H1 (cell line): ENCODE data around the gene STEAP4. TPM values are rescaled to one million over a fixed set of nuclear protein-coding genes. Genes with fewer than 3 reads are reported as not detected.

Experiments
- CTCF ChIA-PET: fragments of 300-600 bp; sonication (Branson Sonifier 250); formaldehyde crosslinking; loops from one replicate; lab custom pipeline; 2021; ENCODE audit not compliant: partially characterized antibody; lab: Charles Lee
- POLR2A ChIA-PET: fragments of 300-600 bp; sonication (Branson Sonifier 250); formaldehyde crosslinking; loops from one replicate; lab custom pipeline; 2021; ENCODE audit warnings: inconsistent platforms; ENCODE audit not compliant: partially characterized antibody; lab: Charles Lee
- DNase-seq, 2 experiments: peaks; one replicate each; pipeline versions ENCODE4 v3.0.0 to v3.0.0-alpha.2; 2010 to 2022; ENCODE audit warnings: low spot score in 2 of 2, low read depth in 1 of 2, mixed read lengths in 1 of 2
- FAIRE-seq: peaks from 2 replicates; lab custom pipeline; 2011; peaks lifted over from hg19 to GRCh38; lab: Jason Lieb, UNC
- H2AFZ ChIP-seq: 2 replicates; pipeline ENCODE4 v1.8.1; 2012; ENCODE audit warnings: low read length, inconsistent platforms
- H2AK5ac ChIP-seq: 2 replicates; pipeline ENCODE4 v1.6.1; 2013; ENCODE audit warnings: low read depth, low read length
- H2BK120ac ChIP-seq: replicated peaks from 2 replicates; pipeline ENCODE3; 2013; ENCODE audit warnings: low read depth, low read length, inconsistent platforms
- H2BK12ac ChIP-seq: 2 replicates; pipeline ENCODE4 v1.6.1; 2013; ENCODE audit warnings: low read depth, low read length
- H2BK15ac ChIP-seq: 2 replicates; pipeline ENCODE4 v1.6.1; 2013; ENCODE audit warnings: low read length
- H2BK20ac ChIP-seq: 2 replicates; pipeline ENCODE4 v1.6.1; 2013; ENCODE audit warnings: low read length
- H2BK5ac ChIP-seq: 2 replicates; pipeline ENCODE4 v1.6.1; 2013; ENCODE audit warnings: low read depth, low read length
- H3K14ac ChIP-seq: 2 replicates; pipeline ENCODE4 v1.6.1; 2013; ENCODE audit warnings: inconsistent platforms; ENCODE audit not compliant: insufficient read length
- H3K18ac ChIP-seq: 2 replicates; pipeline ENCODE4 v1.6.1; 2013; ENCODE audit warnings: low read length; ENCODE audit errors: extremely low read depth
- H3K23ac ChIP-seq: 2 replicates; pipeline ENCODE4 v1.6.1; 2013; ENCODE audit warnings: inconsistent platforms; ENCODE audit not compliant: insufficient read length
- H3K23me2 ChIP-seq: 2 replicates; pipeline ENCODE4 v1.6.1; 2013; ENCODE audit warnings: low read depth, low read length
- H3K27ac ChIP-seq: 2 replicates; pipeline ENCODE4 v1.6.1; 2011; ENCODE audit warnings: low read depth, low read length, inconsistent platforms
- H3K27me3 ChIP-seq, 4 experiments: replicated peaks in 1 of 4; 1 replicate in 1 of 4; 2 replicates in 3 of 4; pipeline versions ENCODE4 v1.6.1 to v1.8.1; 2011 to 2013; ENCODE audit warnings: low read length in 3 of 4, mild to moderate bottlenecking in 3 of 4, inconsistent platforms in 2 of 4, mixed read lengths in 2 of 4, moderate library complexity in 1 of 4; ENCODE audit not compliant: control insufficient read depth in 3 of 4, insufficient read depth in 3 of 4; ENCODE audit errors: extremely low read depth in 1 of 4
- H3K36me3 ChIP-seq, 4 experiments: 2 replicates each; pipeline versions ENCODE4 v1.6.1 to v1.8.1; 2011 to 2013; ENCODE audit warnings: mild to moderate bottlenecking in 4 of 4, low read length in 3 of 4, moderate library complexity in 2 of 4, control low read depth in 1 of 4, inconsistent platforms in 1 of 4; ENCODE audit not compliant: insufficient read depth in 4 of 4, control insufficient read depth in 2 of 4
- H3K4ac ChIP-seq: replicated peaks from 2 replicates; pipeline ENCODE3; 2013; ENCODE audit warnings: low read length, low read depth, mixed read lengths, inconsistent platforms; ENCODE audit not compliant: insufficient read length
- H3K4me1 ChIP-seq, 4 experiments: replicated peaks in 1 of 4; 1 replicate in 1 of 4; 2 replicates in 3 of 4; pipeline versions ENCODE4 v1.6.1 to v1.8.1; 2011 to 2013; ENCODE audit warnings: low read length in 3 of 4, inconsistent platforms in 2 of 4, mixed read lengths in 1 of 4; ENCODE audit not compliant: insufficient read depth in 4 of 4, control insufficient read depth in 3 of 4
- H3K4me2 ChIP-seq, 2 experiments: 2 replicates each; pipeline versions ENCODE4 v1.6.1 to v1.8.1; 2011 to 2013; ENCODE audit warnings: low read depth in 2 of 2, low read length in 2 of 2, control low read depth in 1 of 2, inconsistent platforms in 1 of 2, mild to moderate bottlenecking in 1 of 2; ENCODE audit not compliant: insufficient read depth in 1 of 2
- H3K4me3 ChIP-seq, 4 experiments: fragments of 200-600, 300-600 bp in 1 of 4; sonication (generic), shearing (Covaris generic), sonication (Bioruptor Twin) in 1 of 4; 2 replicates each; pipeline versions ENCODE4 v1.5.1 to v1.8.1; 2011 to 2016; ENCODE audit warnings: low read length in 4 of 4, low read depth in 3 of 4, control low read depth in 2 of 4, inconsistent platforms in 2 of 4, mild to moderate bottlenecking in 2 of 4, mixed read lengths in 1 of 4, moderate library complexity in 1 of 4; ENCODE audit not compliant: insufficient read depth in 2 of 4; ENCODE audit errors: extremely low read depth in 1 of 4
- H3K56ac ChIP-seq: replicated peaks from 2 replicates; pipeline ENCODE3; 2013; ENCODE audit warnings: low read depth, mild to moderate bottlenecking, mixed read lengths, low read length, inconsistent platforms; ENCODE audit not compliant: insufficient read length
- H3K79me1 ChIP-seq: 2 replicates; pipeline ENCODE4 v1.6.1; 2013; ENCODE audit warnings: low read depth, low read length, control low read depth
- H3K79me2 ChIP-seq, 2 experiments: 2 replicates each; pipeline versions ENCODE4 v1.6.1 to v1.8.1; 2012 to 2013; ENCODE audit warnings: low read length in 2 of 2, mild to moderate bottlenecking in 2 of 2, inconsistent platforms in 1 of 2; ENCODE audit not compliant: insufficient read depth in 2 of 2, control insufficient read depth in 1 of 2
- H3K9ac ChIP-seq, 4 experiments: replicated peaks in 1 of 4; 1 replicate in 1 of 4; 2 replicates in 3 of 4; pipeline versions ENCODE4 v1.6.1 to v1.8.1; 2011 to 2013; ENCODE audit warnings: low read depth in 3 of 4, low read length in 3 of 4, control low read depth in 2 of 4, mild to moderate bottlenecking in 2 of 4, moderate library complexity in 2 of 4, inconsistent platforms in 1 of 4; ENCODE audit errors: extremely low read depth in 1 of 4
- H3K9me3 ChIP-seq, 2 experiments: 2 replicates each; pipeline versions ENCODE4 v1.6.1 to v1.8.1; 2012 to 2013; ENCODE audit warnings: mild to moderate bottlenecking in 2 of 2, moderate library complexity in 2 of 2, control low read depth in 1 of 2, inconsistent platforms in 1 of 2, low read depth in 1 of 2, low read length in 1 of 2, mixed read lengths in 1 of 2; ENCODE audit not compliant: insufficient read depth in 2 of 2
- H4K20me1 ChIP-seq, 2 experiments: replicated peaks in 1 of 2; 2 replicates each; pipeline versions ENCODE3 to v1.8.1; 2011 to 2013; ENCODE audit warnings: inconsistent platforms in 2 of 2, low read length in 2 of 2, mild to moderate bottlenecking in 1 of 2; ENCODE audit not compliant: insufficient read depth in 2 of 2, control insufficient read depth in 1 of 2
- H4K5ac ChIP-seq: 2 replicates; pipeline ENCODE4 v1.6.1; 2013; ENCODE audit warnings: low read length, low read depth, mixed read lengths, inconsistent platforms; ENCODE audit not compliant: insufficient read length
- H4K8ac ChIP-seq: 2 replicates; pipeline ENCODE4 v1.8.0; 2013; ENCODE audit warnings: mild to moderate bottlenecking, moderate library complexity, low read length, inconsistent platforms; ENCODE audit not compliant: insufficient read depth; ENCODE audit errors: extremely low read depth
- H4K91ac ChIP-seq: replicated peaks from 2 replicates; pipeline ENCODE3; 2013; ENCODE audit warnings: low read length, mixed read lengths, inconsistent platforms; ENCODE audit not compliant: insufficient read length
- POU5F1 ChIP-seq: IDR thresholded peaks from 2 replicates; pipeline ENCODE4 v1.6.1; 2011; ENCODE audit warnings: low read depth, mild to moderate bottlenecking, low read length, moderate library complexity
- RNF2 ChIP-seq: fragments of 200-900, 300-1000 bp; sonication (generic); IDR thresholded peaks from 2 replicates; pipeline ENCODE4 v1.7.1; 2016; ENCODE audit warnings: borderline replicate concordance, low read depth, mild to moderate bottlenecking, antibody characterized with exemption, low read length; ENCODE audit not compliant: poor library complexity, severe bottlenecking; ENCODE audit errors: missing control alignments
- SP4 ChIP-seq: IDR thresholded peaks from 2 replicates; pipeline ENCODE4 v1.6.1; 2012; ENCODE audit warnings: low read length, inconsistent platforms
- WGBS, 2 experiments: shearing (Covaris generic) in 1 of 2; methylation state at CpG; one replicate each; pipeline versions ENCODE4 v1.1.6 to v1.1.7; 2013 to 2015; ENCODE audit warnings: low lambda C conversion rate in 2 of 2, mixed read lengths in 2 of 2, inconsistent platforms in 1 of 2, low coverage in 1 of 2, missing lambda C conversion rate in 1 of 2; ENCODE audit not compliant: insufficient replicate concordance in 2 of 2, insufficient coverage in 1 of 2, insufficient read length in 1 of 2; ENCODE audit errors: extremely low coverage in 1 of 2, missing lambda C conversion rate in 1 of 2; 5-methylcytosine and 5-hydroxymethylcytosine counted together
- polyA plus RNA-seq, 7 experiments: library from polyadenylated mRNA; depleted of rRNA in 3 of 7; stranded (reverse) in 5 of 7; unstranded in 2 of 7; fragments of >200 nt in 5 of 7; fragments of 200-250 nt in 2 of 7; gene quantifications; 1 replicate in 5 of 7; 2 replicates in 1 of 7; 4 replicates in 1 of 7; pipeline versions ENCODE4 v1.2.1 to v1.2.3, GENCODE V29; 2011 to 2013; ENCODE audit warnings: missing spikeins in 2 of 7, mixed read lengths in 2 of 7
- total RNA-seq: library from RNA; stranded (reverse); fragmentation: NEBNext Ultra II Directional; extraction: Animal tissue kit (Norgen Biotek cat#: 25700); gene quantifications from 2 replicates; pipeline ENCODE4 v1.2.1, GENCODE V29; 2021

STEAP4 gene
- total and polyA plus RNA-seq, 2 of the 8 experiments (the other 6 are each of a cell fraction or from before 2014, with no cell fraction given): under 0.01 TPM; not detected in 1

DNA sequence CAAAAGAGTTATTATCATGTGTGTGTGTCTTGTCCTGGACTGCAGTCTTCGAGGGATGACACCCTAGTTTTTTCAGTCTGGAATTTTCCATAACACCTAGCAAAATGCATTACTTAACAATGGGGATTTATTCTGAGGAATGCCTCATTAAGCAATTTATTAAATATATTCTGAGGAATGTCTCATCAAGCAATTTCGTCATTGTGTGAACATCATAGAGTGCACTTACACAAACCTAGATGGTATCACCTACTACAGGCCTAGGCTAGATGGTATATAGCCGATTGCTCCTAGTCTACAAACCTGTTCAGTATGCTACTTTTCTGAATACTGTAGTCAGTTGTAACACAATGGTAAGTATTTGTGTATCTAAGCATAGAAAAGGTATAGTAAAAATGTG, 1.1 kb upstream of the STEAP4 start:
- Histone ChIP-seq H2BK120ac (no peak overlapping the region), H3K23ac (no peak overlapping the region), H4K5ac (no peak overlapping the region), H4K20me1 (no peaks in the 10 kb centered on the region), H3K9ac (no peak overlapping the region), H3K79me2 (no peaks in the 10 kb centered on the region), H2AFZ (no peak overlapping the region), H3K14ac (no peak overlapping the region), H3K4me1 (peaks cover 0 to 2% (median under 1%) of the 10 kb centered on the region in 4 experiments; a peak in 2 of 7 replicates), H3K18ac (no peak overlapping the region), H3K9me3 (no peaks in the 10 kb centered on the region; a peak in 1 of 4 replicates), H3K4me3 (no peak overlapping the region), H2BK12ac (no peak overlapping the region), H2BK15ac (no peak overlapping the region), H2BK5ac (no peak overlapping the region), H3K36me3 (no peaks in the 10 kb centered on the region), H3K56ac (no peak overlapping the region), H3K4me2 (no peak overlapping the region; a peak in 1 of 4 replicates), H2AK5ac (no peak overlapping the region), H3K23me2 (peaks cover 8% of the 10 kb centered on the region; the same call in 1 of the 2 replicates), H3K27me3 (peaks cover 1 to 13% (median 8%) of the 10 kb centered on the region in 4 experiments), H3K27ac (no peak overlapping the region), H3K4ac (no peak overlapping the region), H2BK20ac (no peak overlapping the region), H4K91ac (no peak overlapping the region), H3K79me1 (no peaks in the 10 kb centered on the region), H4K8ac (no peak overlapping the region)
- no peak for DNase-seq
- no peak for FAIRE-seq
- ChIA-PET POLR2A (no interaction called here), CTCF (interaction anchor here (0.6 to 1.4 kb wide), 3 partner anchors 16 to 255 kb away, joined by 3 to 4 read pairs (median 3); no protein-coding TSS in a partner anchor)
- WGBS, 2 experiments: 94% methylated on average over 3 of the region's 3 CpGs; no CpG with 5 or more reads in 1 of the 2 experiments
- TF ChIP-seq SP4 (no peak), POU5F1 (no peak), RNF2 (no peak)
